ENCODE results near the gene CRISP3.

The CRISP3 gene, protein sequence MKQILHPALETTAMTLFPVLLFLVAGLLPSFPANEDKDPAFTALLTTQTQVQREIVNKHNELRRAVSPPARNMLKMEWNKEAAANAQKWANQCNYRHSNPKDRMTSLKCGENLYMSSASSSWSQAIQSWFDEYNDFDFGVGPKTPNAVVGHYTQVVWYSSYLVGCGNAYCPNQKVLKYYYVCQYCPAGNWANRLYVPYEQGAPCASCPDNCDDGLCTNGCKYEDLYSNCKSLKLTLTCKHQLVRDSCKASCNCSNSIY

DNA sequence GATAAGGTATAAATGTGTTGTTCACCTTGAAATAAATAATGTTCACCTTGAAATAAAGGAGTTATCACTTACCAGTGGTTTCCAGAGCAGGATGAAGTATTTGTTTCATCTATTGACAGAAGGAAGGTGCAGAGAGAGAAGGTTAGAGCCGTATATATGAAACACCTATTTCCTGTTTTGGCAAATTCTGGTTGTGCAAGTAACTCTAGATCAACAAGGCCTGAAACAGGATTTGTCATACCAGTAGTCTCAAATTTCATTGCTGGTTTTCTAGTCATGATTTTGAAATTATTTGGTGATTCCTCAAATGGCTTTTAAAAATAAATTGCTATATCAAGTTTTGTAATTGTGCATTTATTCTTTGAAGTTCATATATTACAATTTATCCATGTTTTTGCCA is at the start of gene CRISP3:
Gene CRISP3 (minus strand): TSS at position 130 of the 400 bp plus-strand sequence. CDS start 21 bp downstream, at position 109.
- no peak within 1 kb of the TSS for H3K4me3 ChIP-seq (ENCODE audit: low read depth in 1 of 2, low read length in 2 of 2)

DNA sequence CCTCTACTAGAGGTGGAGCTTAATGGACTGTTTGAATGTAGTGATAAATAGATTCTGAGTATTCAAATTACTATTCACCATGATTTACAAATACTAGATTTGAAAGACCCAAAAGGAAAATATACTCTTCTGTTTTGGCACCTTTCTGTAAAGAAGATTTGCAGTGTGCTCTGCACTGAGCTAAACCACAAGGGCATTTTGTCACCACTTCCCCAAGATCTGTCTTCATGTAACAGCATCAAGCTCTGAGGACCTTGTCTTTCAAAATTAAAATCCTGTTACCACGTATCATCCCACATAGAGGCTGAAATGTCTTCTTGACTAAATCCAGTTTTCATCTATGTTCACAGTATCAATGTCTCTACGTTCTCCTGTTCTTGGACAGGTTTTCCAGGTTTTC is 46.2 kb upstream of the CRISP3 start:
- no peaks in the 10 kb centered on the region for H3K27me3 ChIP-seq (ENCODE audit: control insufficient read depth in 1 of 2, insufficient read depth in 2 of 2, low read length in 2 of 2)
- H3K9ac ChIP-seq (ENCODE audit: low read length): no peak overlapping the region

More for the DNA sequence above, at the start of gene CRISP3:
- H3K27me3 ChIP-seq (ENCODE audit: control insufficient read depth in 1 of 2, insufficient read depth in 2 of 2, low read length in 2 of 2): no peaks in the 10 kb centered on the region
- no peaks in the 10 kb centered on the region for H3K9me3 ChIP-seq (ENCODE audit: low read length)
- H3K27ac ChIP-seq (ENCODE audit: low read depth, low read length): no peak within 1 kb of the TSS
- no peaks in the 10 kb centered on the region for H3K36me3 ChIP-seq (ENCODE audit: insufficient read depth, low read length)
- H3K4me1 ChIP-seq (ENCODE audit: insufficient read depth, low read length): no peaks in the 10 kb centered on the region
- H3K9ac ChIP-seq (ENCODE audit: low read length): no peak within 1 kb of the TSS

DNA sequence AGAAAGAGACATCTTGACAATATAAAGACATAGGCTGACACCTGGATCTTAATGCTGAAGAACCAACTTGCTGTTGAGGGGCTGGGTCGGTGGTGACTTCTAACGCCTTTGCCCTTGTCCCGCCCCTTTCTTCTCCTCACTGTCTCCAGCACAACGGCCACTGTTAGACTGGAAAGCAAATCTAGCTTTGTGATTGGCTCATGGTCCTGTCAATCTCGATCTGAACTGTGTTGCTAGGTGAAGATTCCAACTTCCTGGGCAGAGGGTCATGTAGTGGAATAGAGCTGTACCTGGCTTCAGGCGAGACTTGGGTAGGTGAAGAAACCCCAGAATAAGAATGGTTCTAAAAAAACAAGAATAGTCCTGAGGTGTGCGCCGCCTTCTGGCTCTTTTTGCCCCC is 43.0 kb upstream of the CRISP3 start, which contains the start of gene PGK2:
Gene PGK2 (minus strand): TSS at position 110 of the 400 bp plus-strand sequence. CDS start 98 bp downstream, at position 12.
- Histone ChIP-seq H3K36me3 (ENCODE audit: insufficient read depth, low read length) (no peaks in the 10 kb centered on the region), H3K27ac (ENCODE audit: low read depth, low read length) (no peak within 1 kb of the TSS), H3K4me3 (ENCODE audit: low read depth in 1 of 2, low read length in 2 of 2) (no peak within 1 kb of the TSS), H3K4me1 (ENCODE audit: insufficient read depth, low read length) (no peaks in the 10 kb centered on the region), H3K27me3 (ENCODE audit: control insufficient read depth in 1 of 2, insufficient read depth in 2 of 2, low read length in 2 of 2) (no peaks in the 10 kb centered on the region), H3K9me3 (ENCODE audit: low read length) (no peaks in the 10 kb centered on the region), H3K9ac (ENCODE audit: low read length) (no peak within 1 kb of the TSS)

More for the DNA sequence above, 46.2 kb upstream of the CRISP3 start:
- no peak overlapping the region for H3K4me3 ChIP-seq (ENCODE audit: low read depth in 1 of 2, low read length in 2 of 2)
- H3K36me3 ChIP-seq (ENCODE audit: insufficient read depth, low read length): no peaks in the 10 kb centered on the region
- no peaks in the 10 kb centered on the region for H3K9me3 ChIP-seq (ENCODE audit: low read length)
- H3K4me1 ChIP-seq (ENCODE audit: insufficient read depth, low read length): no peaks in the 10 kb centered on the region
- H3K27ac ChIP-seq (ENCODE audit: low read depth, low read length): no peak overlapping the region

DNA sequence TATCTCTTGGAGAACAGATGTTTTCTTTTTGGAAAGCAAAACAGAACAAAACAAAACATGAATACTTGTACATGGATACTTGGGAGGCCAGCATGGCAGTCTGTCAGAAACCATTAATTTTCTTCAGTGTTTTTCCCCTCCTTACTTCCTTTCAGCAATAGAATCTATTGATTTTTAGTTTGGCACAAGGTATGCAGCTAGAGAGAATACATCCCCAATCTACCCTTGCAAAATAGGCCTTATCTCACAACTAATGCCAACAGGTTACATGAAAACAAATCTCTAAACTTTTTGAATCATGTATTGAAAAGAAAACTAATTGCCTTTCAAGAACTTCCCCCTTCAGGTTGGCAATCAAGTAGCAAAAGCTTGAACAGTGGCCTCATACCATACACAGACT is 40.1 kb upstream of the CRISP3 start:
- Histone ChIP-seq H3K9ac (ENCODE audit: low read length) (no peak overlapping the region), H3K36me3 (ENCODE audit: insufficient read depth, low read length) (no peaks in the 10 kb centered on the region)

DNA sequence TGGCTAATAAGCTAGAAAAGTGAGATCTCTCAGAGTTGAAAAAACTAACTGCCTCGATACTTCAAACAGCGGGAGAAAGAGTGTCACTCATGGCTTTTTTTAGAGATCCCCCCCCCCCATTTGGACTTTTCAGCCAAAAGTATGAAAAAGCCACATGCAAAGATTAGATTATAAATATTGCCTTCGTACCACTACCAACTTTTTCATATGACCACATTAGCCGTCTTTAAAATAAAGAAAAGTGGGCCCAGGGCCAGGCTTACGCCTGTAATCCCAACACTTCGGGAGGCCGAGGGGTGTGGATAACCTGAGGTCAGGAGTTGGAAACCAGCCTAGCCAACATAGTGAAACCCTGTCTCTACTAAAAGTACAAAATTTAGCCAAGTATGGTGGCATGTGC is 38.5 kb upstream of the CRISP3 start:
- Histone ChIP-seq H3K4me3 (ENCODE audit: low read depth in 1 of 2, low read length in 2 of 2) (no peak overlapping the region), H3K9me3 (ENCODE audit: low read length) (no peaks in the 10 kb centered on the region), H3K36me3 (ENCODE audit: insufficient read depth, low read length) (no peaks in the 10 kb centered on the region), H3K4me1 (ENCODE audit: insufficient read depth, low read length) (no peaks in the 10 kb centered on the region), H3K27ac (ENCODE audit: low read depth, low read length) (no peak overlapping the region), H3K9ac (ENCODE audit: low read length) (no peak overlapping the region), H3K27me3 (ENCODE audit: control insufficient read depth in 1 of 2, insufficient read depth in 2 of 2, low read length in 2 of 2) (no peaks in the 10 kb centered on the region)

More for the DNA sequence above, 40.1 kb upstream of the CRISP3 start:
- Histone ChIP-seq H3K27ac (ENCODE audit: low read depth, low read length) (no peak overlapping the region), H3K9me3 (ENCODE audit: low read length) (no peaks in the 10 kb centered on the region), H3K4me1 (ENCODE audit: insufficient read depth, low read length) (no peaks in the 10 kb centered on the region), H3K4me3 (ENCODE audit: low read depth in 1 of 2, low read length in 2 of 2) (no peak overlapping the region), H3K27me3 (ENCODE audit: control insufficient read depth in 1 of 2, insufficient read depth in 2 of 2, low read length in 2 of 2) (no peaks in the 10 kb centered on the region)

DNA sequence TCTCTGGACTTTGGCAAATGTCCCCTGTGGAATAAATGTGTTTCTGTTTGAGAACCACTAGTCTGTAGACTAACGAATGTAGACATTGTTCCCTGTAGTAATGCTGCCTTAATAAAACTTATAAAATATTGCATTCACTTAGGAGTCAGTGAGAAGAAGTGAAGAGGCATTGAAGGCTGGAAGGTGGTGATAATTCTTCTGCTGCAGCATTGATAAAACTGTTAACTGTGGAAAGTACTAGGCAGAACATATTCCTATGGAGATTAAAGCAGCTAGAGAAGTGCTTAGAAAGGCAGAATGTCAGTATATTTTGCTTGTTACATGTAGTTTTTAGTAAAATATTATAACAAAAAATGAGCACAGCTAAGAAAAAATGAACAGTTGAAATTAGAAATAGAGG is 38.1 kb upstream of the CRISP3 start:
- H3K36me3 ChIP-seq (ENCODE audit: insufficient read depth, low read length): no peaks in the 10 kb centered on the region
- H3K4me1 ChIP-seq (ENCODE audit: insufficient read depth, low read length): no peaks in the 10 kb centered on the region
- H3K9me3 ChIP-seq (ENCODE audit: low read length): no peaks in the 10 kb centered on the region

DNA sequence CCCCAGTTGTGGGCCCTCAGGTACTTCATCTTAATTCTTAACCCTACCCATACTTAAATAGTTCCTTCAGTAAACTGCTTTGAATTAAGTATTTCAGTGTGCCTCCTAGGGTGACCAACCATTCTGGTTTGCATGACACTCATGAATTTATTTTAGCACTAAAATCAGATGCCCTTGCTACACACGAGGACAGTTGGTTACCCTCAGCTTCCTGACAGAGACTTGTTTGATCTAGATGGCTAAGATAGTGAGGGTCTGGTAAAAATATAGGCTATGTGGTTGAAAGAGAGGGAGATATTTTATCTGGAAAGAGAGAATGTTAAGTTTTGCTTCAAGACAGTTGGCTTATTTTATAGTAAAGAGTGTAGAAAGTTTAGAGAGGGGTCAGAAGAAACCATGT is 32.3 kb upstream of the CRISP3 start:
- Histone ChIP-seq H3K36me3 (ENCODE audit: insufficient read depth, low read length) (no peaks in the 10 kb centered on the region), H3K4me3 (ENCODE audit: low read depth in 1 of 2, low read length in 2 of 2) (no peak overlapping the region), H3K27ac (ENCODE audit: low read depth, low read length) (no peak overlapping the region), H3K27me3 (ENCODE audit: control insufficient read depth in 1 of 2, insufficient read depth in 2 of 2, low read length in 2 of 2) (no peaks in the 10 kb centered on the region), H3K4me1 (ENCODE audit: insufficient read depth, low read length) (no peaks in the 10 kb centered on the region), H3K9ac (ENCODE audit: low read length) (no peak overlapping the region), H3K9me3 (ENCODE audit: low read length) (no peaks in the 10 kb centered on the region)

More for the DNA sequence above, 38.1 kb upstream of the CRISP3 start:
- no peak overlapping the region for H3K9ac ChIP-seq (ENCODE audit: low read length)
- no peak overlapping the region for H3K4me3 ChIP-seq (ENCODE audit: low read depth in 1 of 2, low read length in 2 of 2)
- no peak overlapping the region for H3K27ac ChIP-seq (ENCODE audit: low read depth, low read length)
- no peaks in the 10 kb centered on the region for H3K27me3 ChIP-seq (ENCODE audit: control insufficient read depth in 1 of 2, insufficient read depth in 2 of 2, low read length in 2 of 2)

DNA sequence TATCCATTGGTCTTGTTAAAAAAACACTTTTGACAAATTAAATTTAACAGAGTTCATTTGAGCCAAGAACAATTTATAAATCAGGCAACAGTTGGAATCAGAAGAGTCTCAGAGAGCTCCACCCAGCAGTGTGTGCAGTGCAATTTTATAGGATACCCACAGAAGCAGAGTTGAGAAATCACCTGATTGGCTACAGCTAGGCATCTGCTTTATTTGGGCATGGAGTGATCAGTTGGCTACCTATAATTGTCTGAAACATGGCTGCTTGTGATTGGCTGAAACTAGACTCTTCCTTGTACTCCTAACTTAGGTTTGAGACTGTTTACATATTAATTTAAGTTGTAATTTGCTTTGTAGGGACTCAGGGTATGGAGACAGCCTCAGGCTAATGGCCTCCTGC is 30.9 kb upstream of the CRISP3 start:
- H3K27ac ChIP-seq (ENCODE audit: low read depth, low read length): no peak overlapping the region
- H3K27me3 ChIP-seq (ENCODE audit: control insufficient read depth in 1 of 2, insufficient read depth in 2 of 2, low read length in 2 of 2): no peaks in the 10 kb centered on the region
- H3K9ac ChIP-seq (ENCODE audit: low read length): no peak overlapping the region
- no peaks in the 10 kb centered on the region for H3K36me3 ChIP-seq (ENCODE audit: insufficient read depth, low read length)
- H3K4me3 ChIP-seq (ENCODE audit: low read depth in 1 of 2, low read length in 2 of 2): no peak overlapping the region
- H3K4me1 ChIP-seq (ENCODE audit: insufficient read depth, low read length): no peaks in the 10 kb centered on the region
- no peaks in the 10 kb centered on the region for H3K9me3 ChIP-seq (ENCODE audit: low read length)

DNA sequence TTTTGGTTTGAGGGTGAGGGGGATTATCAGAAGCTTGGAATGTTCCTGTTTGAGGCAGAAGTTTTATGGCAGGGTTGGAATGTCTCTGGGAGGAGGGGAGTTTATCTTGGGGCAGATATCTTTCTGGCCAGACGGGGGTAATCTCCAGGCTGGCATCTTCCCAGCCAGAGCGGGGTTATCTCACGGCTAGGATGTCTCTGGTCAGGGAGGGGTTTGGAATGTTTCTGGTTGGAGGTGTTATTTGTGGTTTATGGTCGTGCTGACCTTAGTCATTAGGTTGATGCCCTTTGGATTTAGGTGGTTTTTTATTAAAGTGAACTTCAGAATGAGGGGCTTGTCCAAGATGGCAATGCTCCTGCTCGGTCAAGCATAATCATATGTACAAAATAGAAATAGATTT is 28.1 kb upstream of the CRISP3 start:
- Histone ChIP-seq H3K9me3 (ENCODE audit: low read length) (no peaks in the 10 kb centered on the region), H3K27me3 (ENCODE audit: control insufficient read depth in 1 of 2, insufficient read depth in 2 of 2, low read length in 2 of 2) (no peaks in the 10 kb centered on the region), H3K4me3 (ENCODE audit: low read depth in 1 of 2, low read length in 2 of 2) (no peak overlapping the region), H3K4me1 (ENCODE audit: insufficient read depth, low read length) (no peaks in the 10 kb centered on the region), H3K27ac (ENCODE audit: low read depth, low read length) (no peak overlapping the region), H3K9ac (ENCODE audit: low read length) (no peak overlapping the region), H3K36me3 (ENCODE audit: insufficient read depth, low read length) (no peaks in the 10 kb centered on the region)

DNA sequence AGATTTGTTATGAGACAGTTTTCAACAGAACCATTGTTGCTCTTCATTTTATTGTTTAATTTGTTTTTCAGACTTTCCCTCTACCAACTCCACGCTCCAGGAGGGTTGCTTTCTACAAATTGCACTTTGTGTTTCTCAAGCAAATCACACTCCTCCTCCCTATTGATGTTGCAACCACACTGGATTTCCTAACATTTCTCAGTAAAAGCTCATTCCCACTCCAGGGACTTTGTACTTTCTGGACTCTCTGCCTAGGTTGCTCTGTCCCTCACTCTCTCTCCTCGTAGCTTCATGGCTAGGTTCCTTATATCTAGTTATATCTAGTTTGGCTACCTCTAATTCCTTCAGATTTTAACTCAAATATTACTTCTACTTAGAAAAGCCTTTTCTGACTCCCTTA is 22.6 kb upstream of the CRISP3 start:
- Histone ChIP-seq H3K27ac (ENCODE audit: low read depth, low read length) (no peak overlapping the region), H3K9me3 (ENCODE audit: low read length) (no peaks in the 10 kb centered on the region), H3K27me3 (ENCODE audit: control insufficient read depth in 1 of 2, insufficient read depth in 2 of 2, low read length in 2 of 2) (no peaks in the 10 kb centered on the region), H3K4me1 (ENCODE audit: insufficient read depth, low read length) (no peaks in the 10 kb centered on the region), H3K4me3 (ENCODE audit: low read depth in 1 of 2, low read length in 2 of 2) (no peak overlapping the region), H3K36me3 (ENCODE audit: insufficient read depth, low read length) (no peaks in the 10 kb centered on the region), H3K9ac (ENCODE audit: low read length) (no peak overlapping the region)

DNA sequence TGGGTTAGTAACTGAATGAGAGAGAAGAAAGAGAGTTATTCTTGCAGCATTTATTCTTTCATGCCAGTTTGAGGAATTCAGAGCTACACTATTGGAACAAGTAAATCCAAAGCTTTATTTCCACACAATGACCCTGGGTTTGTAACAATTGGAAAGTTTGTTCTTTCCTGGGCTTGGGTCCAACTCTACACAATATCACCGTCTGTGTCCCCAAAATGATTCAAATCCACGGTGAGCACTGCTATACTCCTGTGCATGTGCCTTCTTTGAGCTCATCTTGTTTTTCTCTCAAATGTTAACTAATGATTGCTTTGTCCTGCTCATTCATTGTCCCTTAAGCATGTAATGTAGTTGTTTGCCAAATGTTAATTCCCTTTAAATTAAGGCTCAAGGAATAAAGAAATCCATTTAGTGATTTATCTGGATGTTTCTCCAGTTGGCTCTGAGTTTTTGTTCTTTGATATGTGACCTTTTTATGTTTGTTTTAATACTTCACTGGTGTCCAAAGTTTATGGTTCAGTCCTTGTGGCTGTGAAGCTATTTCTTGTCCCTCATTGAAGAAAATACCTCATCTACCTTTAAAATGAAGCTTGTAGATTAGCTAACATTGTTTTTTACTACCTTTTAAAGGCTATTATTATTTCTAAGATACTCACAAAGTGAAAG is 20.5 kb upstream of the CRISP3 start:
- H3K9me3 ChIP-seq (ENCODE audit: low read length): no peaks in the 10 kb centered on the region
- no peak overlapping the region for H3K27ac ChIP-seq (ENCODE audit: low read depth, low read length)
- no peaks in the 10 kb centered on the region for H3K4me1 ChIP-seq (ENCODE audit: insufficient read depth, low read length)
- no peak overlapping the region for H3K9ac ChIP-seq (ENCODE audit: low read length)
- H3K36me3 ChIP-seq (ENCODE audit: insufficient read depth, low read length): no peaks in the 10 kb centered on the region
- no peak overlapping the region for H3K4me3 ChIP-seq (ENCODE audit: low read depth in 1 of 2, low read length in 2 of 2)
- no peaks in the 10 kb centered on the region for H3K27me3 ChIP-seq (ENCODE audit: control insufficient read depth in 1 of 2, insufficient read depth in 2 of 2, low read length in 2 of 2)

DNA sequence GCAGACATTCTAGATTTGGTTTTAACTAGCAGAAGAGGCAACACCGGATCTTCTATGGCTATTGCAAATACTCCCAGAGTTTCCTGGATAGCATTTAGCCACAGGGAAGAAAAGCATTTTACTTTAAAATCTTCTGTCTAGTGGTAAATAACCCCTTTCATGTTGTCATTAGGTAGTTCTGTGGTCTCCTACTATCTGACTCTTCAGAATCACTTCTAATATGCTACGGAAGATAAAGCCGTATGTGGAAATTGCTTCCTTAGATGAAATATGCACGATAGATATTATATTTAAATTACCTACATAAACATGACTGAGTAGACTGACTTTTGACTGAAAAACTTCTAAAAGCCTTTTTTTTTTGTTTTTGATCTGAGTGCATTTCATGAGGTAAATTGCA is 759 bp downstream of the CRISP3 start:
- Histone ChIP-seq H3K9ac (ENCODE audit: low read length) (no peak overlapping the region), H3K27me3 (ENCODE audit: control insufficient read depth in 1 of 2, insufficient read depth in 2 of 2, low read length in 2 of 2) (no peaks in the 10 kb centered on the region), H3K9me3 (ENCODE audit: low read length) (no peaks in the 10 kb centered on the region), H3K27ac (ENCODE audit: low read depth, low read length) (no peak overlapping the region), H3K4me3 (ENCODE audit: low read depth in 1 of 2, low read length in 2 of 2) (no peak overlapping the region), H3K4me1 (ENCODE audit: insufficient read depth, low read length) (no peaks in the 10 kb centered on the region), H3K36me3 (ENCODE audit: insufficient read depth, low read length) (no peaks in the 10 kb centered on the region)
